B cell (primary cell): Measurements from ENCODE around the gene KIF11. TPM values are rescaled to one million over a fixed set of nuclear protein-coding genes. Genes with fewer than 3 reads are reported as not detected.

Experiments
- ATAC-seq: fragments of 200-7000 bp; cut with Tn5 transposase; one replicate; pipeline ENCODE4 v1.10.0; 2021; ENCODE audit warnings: low read depth, mild to moderate bottlenecking, moderate number of reproducible peaks, moderate library complexity
- CTCF ChIA-PET: fragments of 350-600 bp; sonication (Branson Sonifier 250); formaldehyde crosslinking; loops from one replicate; lab custom pipeline; 2021; ENCODE audit warnings: antibody characterized with exemption, inconsistent platforms; lab: Charles Lee
- POLR2A ChIA-PET: fragments of 350-600 bp; sonication (Branson Sonifier 250); formaldehyde crosslinking; loops from one replicate; lab custom pipeline; 2021; ENCODE audit warnings: antibody characterized with exemption; lab: Charles Lee
- DNase-seq: peaks from one replicate; pipeline ENCODE4 v3.0.0; 2013
- H2AFZ ChIP-seq: 2 replicates; pipeline ENCODE4 v1.6.1; 2012; ENCODE audit warnings: mild to moderate bottlenecking, low read depth, low read length; ENCODE audit not compliant: insufficient read depth, poor library complexity, severe bottlenecking
- H3K27ac ChIP-seq, 2 donors: 1 replicate in 1 of 2; 2 replicates in 1 of 2; pipeline ENCODE4 v1.5.1; 2012 to 2013; ENCODE audit warnings: low read length in 2 of 2, mild to moderate bottlenecking in 2 of 2, moderate library complexity in 1 of 2
- H3K27me3 ChIP-seq, 4 experiments: fragments of 200-600 bp in 1 of 4; sonication (generic) in 1 of 4; replicated peaks in 1 of 4; 1 replicate in 2 of 4; 2 replicates in 2 of 4; pipeline versions ENCODE4 v1.6.1 to v1.7.0; 2013 to 2016; ENCODE audit warnings: low read length in 3 of 4, mild to moderate bottlenecking in 2 of 4, mixed read lengths in 1 of 4, moderate library complexity in 1 of 4; ENCODE audit not compliant: insufficient read depth in 4 of 4, control insufficient read depth in 3 of 4; ENCODE audit errors: control extremely low read depth in 1 of 4
- H3K36me3 ChIP-seq, 2 experiments: replicated peaks in 1 of 2; 1 replicate in 1 of 2; 2 replicates in 1 of 2; pipeline versions ENCODE4 v1.6.1 to v1.7.1; 2013; ENCODE audit warnings: low read length in 1 of 2; ENCODE audit not compliant: insufficient read depth in 2 of 2, control insufficient read depth in 1 of 2; ENCODE audit errors: control extremely low read depth in 1 of 2, extremely low read depth in 1 of 2
- H3K4me1 ChIP-seq, 2 donors: fragments of 200-600 bp in 1 of 2; sonication (generic) in 1 of 2; 1 replicate in 1 of 2; 2 replicates in 1 of 2; pipeline versions ENCODE4 v1.5.1 to v1.6.1; 2013 to 2017; ENCODE audit warnings: low read length in 2 of 2; ENCODE audit not compliant: control insufficient read depth in 2 of 2, insufficient read depth in 2 of 2
- H3K4me2 ChIP-seq: replicated peaks from 2 replicates; pipeline ENCODE3; 2012; ENCODE audit warnings: mild to moderate bottlenecking, low read depth, low read length; ENCODE audit not compliant: poor library complexity, severe bottlenecking
- H3K4me3 ChIP-seq, 5 experiments: fragments of 200-600 bp in 1 of 5; sonication (generic) in 1 of 5; 1 replicate in 3 of 5; 2 replicates in 2 of 5; pipeline versions ENCODE4 v1.5.1 to v1.7.0; 2011 to 2016; ENCODE audit warnings: low read length in 4 of 5, mild to moderate bottlenecking in 4 of 5, low read depth in 2 of 5, control low read depth in 1 of 5, moderate library complexity in 1 of 5; ENCODE audit not compliant: insufficient read depth in 1 of 5; ENCODE audit errors: control extremely low read depth in 1 of 5, extremely low read depth in 1 of 5
- H3K79me2 ChIP-seq: fragments of 200-600 bp; sonication (generic); one replicate; pipeline ENCODE4 v1.6.0; 2016; ENCODE audit warnings: low read length; ENCODE audit not compliant: control insufficient read depth, insufficient read depth
- H3K9ac ChIP-seq: fragments of 200-600 bp; sonication (generic); 2 replicates; pipeline ENCODE4 v1.6.1; 2017; ENCODE audit warnings: mild to moderate bottlenecking, low read length, moderate library complexity
- H3K9me3 ChIP-seq, 3 donors: one replicate each; pipeline versions ENCODE4 v1.6.1 to v1.7.1; 2013; ENCODE audit warnings: low read length in 2 of 3; ENCODE audit not compliant: control insufficient read depth in 2 of 3, insufficient read depth in 1 of 3; ENCODE audit errors: control extremely low read depth in 1 of 3
- H4K20me1 ChIP-seq: 2 replicates; pipeline ENCODE4 v1.6.0; 2012; ENCODE audit warnings: mild to moderate bottlenecking, low read length; ENCODE audit not compliant: insufficient read depth, control insufficient read depth, poor library complexity, severe bottlenecking
- H3K27ac Mint-ChIP-seq: one replicate; pipeline ENCODE4 v1.8.0; 2021; ENCODE audit warnings: mixed read lengths
- H3K27me3 Mint-ChIP-seq: one replicate; pipeline ENCODE4 v1.8.0; 2021; ENCODE audit warnings: mixed read lengths
- H3K4me1 Mint-ChIP-seq: one replicate; pipeline ENCODE4 v1.8.0; 2021; ENCODE audit warnings: mixed read lengths
- H3K4me3 Mint-ChIP-seq: one replicate; pipeline ENCODE4 v1.8.0; 2021; ENCODE audit warnings: mixed read lengths
- H3K9me3 Mint-ChIP-seq: one replicate; pipeline ENCODE4 v1.8.0; 2022; ENCODE audit warnings: mixed read lengths; ENCODE audit not compliant: insufficient read depth
- CTCF ChIP-seq: fragments of 200-600 bp; IDR thresholded peaks from one replicate; pipeline ENCODE4 v1.8.0; 2022; ENCODE audit warnings: antibody characterized with exemption, mild to moderate bottlenecking
- EZH2 ChIP-seq: IDR thresholded peaks from 2 replicates; pipeline ENCODE4 v1.6.1; 2012; ENCODE audit warnings: borderline replicate concordance, low read depth, mild to moderate bottlenecking, moderate library complexity, low read length; ENCODE audit not compliant: insufficient read depth, poor library complexity, severe bottlenecking
- WGBS: methylation state at CpG from one replicate; pipeline ENCODE4 v1.1.5; 2013; ENCODE audit warnings: missing lambda C conversion rate; ENCODE audit not compliant: insufficient coverage; 5-methylcytosine and 5-hydroxymethylcytosine counted together
- intact Hi-C: fragments of 100-400 bp; cut with micrococcal nuclease; formaldehyde crosslinking; loops from one replicate; pipeline ENCODE4 v1.10.0; 2022
- polyA plus RNA-seq: library from polyadenylated mRNA; depleted of rRNA; stranded (reverse); fragments of >200 nt; gene quantifications from 2 replicates; pipeline ENCODE4 v1.2.3, GENCODE V29; 2012
- total RNA-seq, 2 donors: library from RNA; stranded (reverse); fragments of 120-200 nt in 1 of 2; gene quantifications; 1 replicate in 1 of 2; 2 replicates in 1 of 2; pipeline versions ENCODE4 v1.2.3 to v1.2.4, GENCODE V29; 2013 to 2022

The KIF11 gene
- total and polyA plus RNA-seq, 2 donors (not counting 1 experiment from before 2014, with no cell fraction given): 0.64 to 1.8 TPM

- peaks cover 16 to 21% of the 10 kb centered on the region in 2 donors for H3K4me1 ChIP-seq
- Mint-ChIP-seq H3K27me3 (no peaks in the 10 kb centered on the region), H3K4me3 (peak overlapping the region; percentile 91), H3K4me1 (peaks cover 35% of the 10 kb centered on the region), H3K27ac (peak overlapping the region; percentile 87), H3K9me3 (no peaks in the 10 kb centered on the region)
- intact Hi-C loops: loop anchor here (1.0 to 10.0 kb wide), 5 partner anchors 116 to 776 kb away; partner anchors contain the start of genes BTAF1, CPEB3, HHEX and MARCHF5
- ATAC-seq: no peak
- CTCF ChIA-PET: interaction anchor here (0.7 to 6.9 kb wide), 18 partner anchors 8 to 486 kb away, joined by 3 to 154 read pairs (median 5); partner anchors contain the start of genes CPEB3, KIF11 and MARCHF5
- WGBS: 3% methylated on average over 56 of the region's 56 CpGs
- POLR2A ChIA-PET: interaction anchor here (1.0 to 1.8 kb wide), 7 partner anchors 13 to 275 kb away, joined by 3 to 16 read pairs (median 3); partner anchors contain the start of genes EXOC6, HHEX and KIF11
- TF ChIP-seq EZH2: no peak
- TF ChIP-seq CTCF: no peak
- H3K79me2 ChIP-seq: peaks cover 25% of the 10 kb centered on the region
- H3K27me3 ChIP-seq: no peaks in the 10 kb centered on the region
- peak overlapping the region; percentile 70 to 80 for H3K27ac ChIP-seq
- peaks cover 0 to 2% of the 10 kb centered on the region in 2 experiments for H3K36me3 ChIP-seq
- H3K9ac ChIP-seq: peak overlapping the region; percentile 88
- H4K20me1 ChIP-seq: no peaks in the 10 kb centered on the region
- H3K4me3 ChIP-seq: peak overlapping the region; percentile 50 to 94 (median 90)
- H3K4me2 ChIP-seq: peak overlapping the region; percentile 83
- DNase-seq: peak; percentile 52
- H3K9me3 ChIP-seq: no peaks in the 10 kb centered on the region
- H2AFZ ChIP-seq: peak overlapping the region; percentile 96
Observed at GRCh38 chr10:92573091-92573797, 19.7 kb upstream of the KIF11 start.
